Cardiac muscle cell (in vitro differentiated cells and primary cell): Measurements from ENCODE around the gene SKIL. TPM values are rescaled to one million over a fixed set of nuclear protein-coding genes. Genes with fewer than 3 reads are reported as not detected.

Source experiments
- DNase-seq, 2 donors: peaks; one replicate each; pipeline versions ENCODE4 v3.0.0 to v3.0.0-alpha.2; 2010 to 2017; ENCODE audit warnings: low read depth in 1 of 2, low spot score in 1 of 2
- H3K27ac ChIP-seq: fragments of 200-600 bp; sonication (generic); 2 replicates; pipeline ENCODE4 v1.5.1; 2016
- H3K27me3 ChIP-seq: fragments of 200-600 bp; sonication (generic); 2 replicates; pipeline ENCODE4 v1.6.0; 2016; ENCODE audit warnings: control low read depth
- H3K36me3 ChIP-seq: fragments of 200-600 bp; sonication (generic); 2 replicates; pipeline ENCODE4 v1.5.1; 2016; ENCODE audit warnings: control low read depth
- H3K4me1 ChIP-seq: fragments of 200-600 bp; sonication (generic); 2 replicates; pipeline ENCODE4 v1.8.1; 2017; ENCODE audit warnings: low read depth, mild to moderate bottlenecking, mixed run types
- H3K4me3 ChIP-seq: fragments of 200-600 bp; sonication (generic); 2 replicates; pipeline ENCODE4 v1.5.1; 2016; ENCODE audit warnings: mild to moderate bottlenecking
- H3K9me3 ChIP-seq: fragments of 200-600 bp; sonication (generic); 2 replicates; pipeline ENCODE4 v1.5.1; 2017; ENCODE audit warnings: low read depth, mild to moderate bottlenecking, control low read depth
- CTCF ChIP-seq: IDR thresholded peaks from 2 replicates; pipeline ENCODE4 v1.5.1; 2012; ENCODE audit warnings: low read depth, mild to moderate bottlenecking, low read length
- polyA plus RNA-seq: library from polyadenylated mRNA; unstranded; fragments of >200 nt; fragmentation: Nextera tagmentation; extraction: Ambion mirVana; gene quantifications from 2 replicates; pipeline ENCODE4 v1.2.1, GENCODE V29; 2016
- total RNA-seq: library from RNA; depleted of rRNA; stranded (reverse); fragments of >200 nt; gene quantifications from 2 replicates; pipeline ENCODE4 v1.2.3, GENCODE V29; 2016

Gene SKIL
- total and polyA plus RNA-seq, 2 experiments from 2014 or later: 11.9 to 42.8 TPM

- Histone ChIP-seq H3K36me3 (no peaks in the 10 kb centered on the region), H3K27me3 (no peaks in the 10 kb centered on the region), H3K4me1 (no peaks in the 10 kb centered on the region), H3K9me3 (no peaks in the 10 kb centered on the region), H3K4me3 (no peak overlapping the region), H3K27ac (no peak overlapping the region)
- no peak for DNase-seq
- no peak for TF ChIP-seq CTCF
Observed at GRCh38 chr3:170346481-170347392, 10.8 kb upstream of the SKIL start.

- no peaks in the 10 kb centered on the region for H3K27me3 ChIP-seq
- peaks cover 14% of the 10 kb centered on the region for H3K4me1 ChIP-seq
- H3K27ac ChIP-seq: no peak overlapping the region
- no peak for DNase-seq
- H3K36me3 ChIP-seq: no peaks in the 10 kb centered on the region
- TF ChIP-seq CTCF: no peak
- no peak overlapping the region for H3K4me3 ChIP-seq
- H3K9me3 ChIP-seq: no peaks in the 10 kb centered on the region
Observed at GRCh38 chr3:170350515-170351413, 6.8 kb upstream of the SKIL start.

GRCh38 chr3:170352936-170353335 is 4.6 kb upstream of the SKIL start:
- Histone ChIP-seq H3K4me3 (no peak overlapping the region), H3K9me3 (no peaks in the 10 kb centered on the region), H3K27ac (no peak overlapping the region), H3K36me3 (no peaks in the 10 kb centered on the region), H3K27me3 (no peaks in the 10 kb centered on the region), H3K4me1 (peaks cover 20% of the 10 kb centered on the region)
- DNase-seq: no peak
- TF ChIP-seq CTCF: no peak

GRCh38 chr3:170353485-170353884 is 4.0 kb upstream of the SKIL start:
- Histone ChIP-seq H3K4me3 (no peak overlapping the region), H3K36me3 (no peaks in the 10 kb centered on the region), H3K27ac (no peak overlapping the region), H3K9me3 (no peaks in the 10 kb centered on the region), H3K4me1 (peaks cover 20% of the 10 kb centered on the region), H3K27me3 (no peaks in the 10 kb centered on the region)
- TF ChIP-seq CTCF: no peak
- DNase-seq: no peak

GRCh38 chr3:170354760-170355159 is 2.8 kb upstream of the SKIL start:
- H3K27ac ChIP-seq: peak overlapping the region; percentile 99
- DNase-seq: no peak
- no peaks in the 10 kb centered on the region for H3K36me3 ChIP-seq
- peaks cover 20% of the 10 kb centered on the region for H3K4me1 ChIP-seq
- no peak overlapping the region for H3K4me3 ChIP-seq
- H3K9me3 ChIP-seq: no peaks in the 10 kb centered on the region
- no peak for TF ChIP-seq CTCF
- H3K27me3 ChIP-seq: no peaks in the 10 kb centered on the region
